Natural killer cell (primary cell): ENCODE data around the gene LDLRAD4. TPM values are rescaled to one million over a fixed set of nuclear protein-coding genes. Genes with fewer than 3 reads are reported as not detected.

Experiments
- ATAC-seq, 3 donors: fragments of 150-1000 bp in 2 of 3; fragments of 200-7000 bp in 1 of 3; cut with Tn5 transposase; 1 replicate in 1 of 3; 2 replicates in 2 of 3; pipeline ENCODE4 v1.10.0; 2021; ENCODE audit warnings: mild to moderate bottlenecking in 2 of 3, moderate library complexity in 2 of 3
- DNase-seq, 2 donors: peaks; one replicate each; pipeline versions ENCODE4 v3.0.0 to v3.0.0-alpha.2; 2013 to 2021; ENCODE audit warnings: mixed read lengths in 1 of 2
- H3K27ac ChIP-seq: one replicate; pipeline ENCODE4 v1.5.1; 2013; ENCODE audit warnings: mild to moderate bottlenecking, low read length
- H3K27me3 ChIP-seq: one replicate; pipeline ENCODE4 v1.6.1; 2013; ENCODE audit warnings: low read length; ENCODE audit not compliant: control insufficient read depth, insufficient read depth
- H3K36me3 ChIP-seq: one replicate; pipeline ENCODE4 v1.6.1; 2013; ENCODE audit warnings: low read length; ENCODE audit not compliant: control insufficient read depth, insufficient read depth
- H3K4me1 ChIP-seq: one replicate; pipeline ENCODE4 v1.6.1; 2013; ENCODE audit warnings: low read length; ENCODE audit not compliant: control insufficient read depth, insufficient read depth
- H3K4me3 ChIP-seq: one replicate; pipeline ENCODE4 v1.5.1; 2013; ENCODE audit warnings: low read length
- H3K9me3 ChIP-seq: one replicate; pipeline ENCODE4 v1.6.1; 2013; ENCODE audit warnings: low read length; ENCODE audit not compliant: control insufficient read depth, insufficient read depth
- H3K27ac Mint-ChIP-seq, 2 donors: one replicate each; pipeline ENCODE4 v1.8.0; 2022; ENCODE audit warnings: mild to moderate bottlenecking in 2 of 2, mixed read lengths in 2 of 2, moderate library complexity in 1 of 2
- H3K27me3 Mint-ChIP-seq, 2 donors: one replicate each; pipeline ENCODE4 v1.8.0; 2022; ENCODE audit warnings: low read depth in 2 of 2, mixed read lengths in 2 of 2
- H3K36me3 Mint-ChIP-seq: one replicate; pipeline ENCODE4 v1.8.0; 2022; ENCODE audit warnings: mixed read lengths
- H3K4me1 Mint-ChIP-seq, 2 donors: one replicate each; pipeline ENCODE4 v1.8.0; 2022; ENCODE audit warnings: mixed read lengths in 2 of 2
- H3K4me3 Mint-ChIP-seq: one replicate; pipeline ENCODE4 v1.8.0; 2022; ENCODE audit warnings: mild to moderate bottlenecking, moderate library complexity, mixed read lengths
- H3K9me3 Mint-ChIP-seq, 2 donors: one replicate each; pipeline ENCODE4 v1.8.0; 2022; ENCODE audit warnings: mixed read lengths in 2 of 2
- CTCF ChIP-seq: fragments of 200-600 bp; IDR thresholded peaks from one replicate; pipeline ENCODE4 v1.8.0; 2022; ENCODE audit warnings: antibody characterized with exemption
- WGBS: methylation state at CpG from one replicate; pipeline ENCODE4 v1.1.7; 2013; ENCODE audit warnings: missing lambda C conversion rate; ENCODE audit not compliant: insufficient coverage; 5-methylcytosine and 5-hydroxymethylcytosine counted together
- intact Hi-C: fragments of 100-400 bp; cut with micrococcal nuclease; formaldehyde crosslinking; loops from one replicate; pipeline ENCODE4 v1.14.2; 2022
- total RNA-seq, 4 donors: library from RNA; stranded (reverse); fragments of 120-200 nt in 1 of 4; gene quantifications; one replicate each; pipeline versions ENCODE4 v1.2.3 to v1.2.4, GENCODE V29; 2013 to 2022

Gene LDLRAD4
- total RNA-seq, 3 donors from 2014 or later (not counting 1 experiment from before 2014, with no cell fraction given): 24.0 to 36.3 (median 29.2) TPM

- Histone ChIP-seq H3K4me3 (no peak overlapping the region), H3K27ac (no peak overlapping the region), H3K36me3 (no peaks in the 10 kb centered on the region), H3K9me3 (no peaks in the 10 kb centered on the region), H3K4me1 (peaks cover 11% of the 10 kb centered on the region), H3K27me3 (no peaks in the 10 kb centered on the region)
- ATAC-seq (peak in 1 of 3 donors; percentile 56), DNase-seq (no peak)
- H3K4me1 Mint-ChIP-seq: peaks cover 30 to 41% of the 10 kb centered on the region in 2 donors
- no peaks in the 10 kb centered on the region for H3K9me3 Mint-ChIP-seq
- intact Hi-C loops: no loop called here
- WGBS: 86% methylated on average over 9 of the region's 9 CpGs
- H3K27me3 Mint-ChIP-seq: no peaks in the 10 kb centered on the region
- TF ChIP-seq CTCF: no peak
- no peak overlapping the region for H3K4me3 Mint-ChIP-seq
- no peak overlapping the region for H3K27ac Mint-ChIP-seq
- no peaks in the 10 kb centered on the region for H3K36me3 Mint-ChIP-seq
Measured at GRCh38 chr18:13589943-13590342, 371.4 kb downstream of the LDLRAD4 start.

GRCh38 chr18:13592246-13592645 lies 373.7 kb downstream of the LDLRAD4 start:
- no peaks in the 10 kb centered on the region for H3K4me1 ChIP-seq
- intact Hi-C loops: no loop called here
- no peak overlapping the region for H3K4me3 Mint-ChIP-seq
- H3K27me3 ChIP-seq: no peaks in the 10 kb centered on the region
- TF ChIP-seq CTCF: no peak
- H3K36me3 ChIP-seq: no peaks in the 10 kb centered on the region
- 28% methylated on average over 3 of the region's 3 CpGs for WGBS
- ATAC-seq (no peak), DNase-seq (no peak)
- H3K9me3 ChIP-seq: no peaks in the 10 kb centered on the region
- no peak overlapping the region for H3K27ac Mint-ChIP-seq
- H3K9me3 Mint-ChIP-seq: peaks cover 8 to 13% of the 10 kb centered on the region in 2 donors
- no peaks in the 10 kb centered on the region for H3K27me3 Mint-ChIP-seq
- peaks cover 18% of the 10 kb centered on the region for H3K36me3 Mint-ChIP-seq
- H3K4me1 Mint-ChIP-seq: peaks cover 24 to 38% of the 10 kb centered on the region in 2 donors
- no peak overlapping the region for H3K27ac ChIP-seq
- H3K4me3 ChIP-seq: no peak overlapping the region

GRCh38 chr18:13594551-13594950 lies 376.0 kb downstream of the LDLRAD4 start:
- peaks cover 11 to 24% of the 10 kb centered on the region in 2 donors for H3K9me3 Mint-ChIP-seq
- DNase-seq (no peak), ATAC-seq (no peak)
- 100% methylated on average over 2 of the region's 2 CpGs for WGBS
- no peak overlapping the region for H3K4me3 Mint-ChIP-seq
- H3K36me3 ChIP-seq: no peaks in the 10 kb centered on the region
- no peaks in the 10 kb centered on the region for H3K27me3 ChIP-seq
- TF ChIP-seq CTCF: no peak
- no peak overlapping the region for H3K4me3 ChIP-seq
- intact Hi-C loops: no loop called here
- H3K27me3 Mint-ChIP-seq: no peaks in the 10 kb centered on the region
- H3K4me1 Mint-ChIP-seq: peaks cover 20 to 32% of the 10 kb centered on the region in 2 donors
- no peak overlapping the region for H3K27ac Mint-ChIP-seq
- peaks cover 32% of the 10 kb centered on the region for H3K36me3 Mint-ChIP-seq
- H3K9me3 ChIP-seq: peaks cover 11% of the 10 kb centered on the region
- H3K27ac ChIP-seq: no peak overlapping the region
- H3K4me1 ChIP-seq: no peaks in the 10 kb centered on the region

GRCh38 chr18:13597068-13597467 lies 378.5 kb downstream of the LDLRAD4 start:
- no peak for ATAC-seq
- no peak overlapping the region for H3K4me3 Mint-ChIP-seq

More at GRCh38 chr18:13597068-13597467, 378.5 kb downstream of the LDLRAD4 start:
- H3K27me3 Mint-ChIP-seq: no peaks in the 10 kb centered on the region
- Histone ChIP-seq H3K27me3 (no peaks in the 10 kb centered on the region), H3K36me3 (no peaks in the 10 kb centered on the region), H3K4me1 (no peaks in the 10 kb centered on the region), H3K9me3 (peaks cover 11% of the 10 kb centered on the region), H3K27ac (no peak overlapping the region), H3K4me3 (no peak overlapping the region)
- DNase-seq: no peak
- H3K27ac Mint-ChIP-seq: no peak overlapping the region
- intact Hi-C loops: no loop called here
- TF ChIP-seq CTCF: no peak
- H3K36me3 Mint-ChIP-seq: peaks cover 32% of the 10 kb centered on the region
- H3K9me3 Mint-ChIP-seq: peaks cover 11 to 24% of the 10 kb centered on the region in 2 donors
- H3K4me1 Mint-ChIP-seq: peaks cover 10 to 13% of the 10 kb centered on the region in 2 donors
